Measurements from ENCODE around the gene LCE2C.
A peak's percentile ranks its signal among the peaks of the same experiment; 100 is the strongest.

GRCh38 chr1:152654110-152654509, 21.0 kb upstream of the LCE2C start:
- TF ChIP-seq, protein P1, sequence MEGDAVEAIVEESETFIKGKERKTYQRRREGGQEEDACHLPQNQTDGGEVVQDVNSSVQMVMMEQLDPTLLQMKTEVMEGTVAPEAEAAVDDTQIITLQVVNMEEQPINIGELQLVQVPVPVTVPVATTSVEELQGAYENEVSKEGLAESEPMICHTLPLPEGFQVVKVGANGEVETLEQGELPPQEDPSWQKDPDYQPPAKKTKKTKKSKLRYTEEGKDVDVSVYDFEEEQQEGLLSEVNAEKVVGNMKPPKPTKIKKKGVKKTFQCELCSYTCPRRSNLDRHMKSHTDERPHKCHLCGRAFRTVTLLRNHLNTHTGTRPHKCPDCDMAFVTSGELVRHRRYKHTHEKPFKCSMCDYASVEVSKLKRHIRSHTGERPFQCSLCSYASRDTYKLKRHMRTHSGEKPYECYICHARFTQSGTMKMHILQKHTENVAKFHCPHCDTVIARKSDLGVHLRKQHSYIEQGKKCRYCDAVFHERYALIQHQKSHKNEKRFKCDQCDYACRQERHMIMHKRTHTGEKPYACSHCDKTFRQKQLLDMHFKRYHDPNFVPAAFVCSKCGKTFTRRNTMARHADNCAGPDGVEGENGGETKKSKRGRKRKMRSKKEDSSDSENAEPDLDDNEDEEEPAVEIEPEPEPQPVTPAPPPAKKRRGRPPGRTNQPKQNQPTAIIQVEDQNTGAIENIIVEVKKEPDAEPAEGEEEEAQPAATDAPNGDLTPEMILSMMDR (tag by site-specific recombination; IDR thresholded peaks at IDR 0.05) = 0 out of 2 replicates have a peak, but pooled peaks have one; percentile 35
- no peak for TF ChIP-seq GLI4 (tag by site-specific recombination; IDR thresholded peaks at IDR 0.05)
- no peak for TF ChIP-seq PBX3 (CRISPR knock-in tag; IDR thresholded peaks at IDR 0.05)
- TF ChIP-seq KLF16 (tag by site-specific recombination; IDR thresholded peaks at IDR 0.05) = no peak
- TF ChIP-seq MZF1 (tag by site-specific recombination; IDR thresholded peaks at IDR 0.05; ENCODE audit: borderline replicate concordance) = no peak
- no peak for TF ChIP-seq REST (tag by site-specific recombination; IDR thresholded peaks at IDR 0.05)
- TF ChIP-seq ZNF274 (IDR thresholded peaks at IDR 0.05; ENCODE audit: low read length) = no peak
- no peak for TF ChIP-seq ZNF274 (tag by site-specific recombination; IDR thresholded peaks at IDR 0.05; ENCODE audit: borderline replicate concordance)
- TF ChIP-seq REPIN1 (tag by site-specific recombination; IDR thresholded peaks at IDR 0.05; ENCODE audit: low read depth) = no peak
- TF ChIP-seq SCRT2 (tag by site-specific recombination; IDR thresholded peaks at IDR 0.05) = no peak

All from HEK293 (cell line).